ENCODE results near the gene PAPOLA.
A peak's percentile ranks its signal among the peaks of the same experiment; 100 is the strongest.

Gene PAPOLA

DNA sequence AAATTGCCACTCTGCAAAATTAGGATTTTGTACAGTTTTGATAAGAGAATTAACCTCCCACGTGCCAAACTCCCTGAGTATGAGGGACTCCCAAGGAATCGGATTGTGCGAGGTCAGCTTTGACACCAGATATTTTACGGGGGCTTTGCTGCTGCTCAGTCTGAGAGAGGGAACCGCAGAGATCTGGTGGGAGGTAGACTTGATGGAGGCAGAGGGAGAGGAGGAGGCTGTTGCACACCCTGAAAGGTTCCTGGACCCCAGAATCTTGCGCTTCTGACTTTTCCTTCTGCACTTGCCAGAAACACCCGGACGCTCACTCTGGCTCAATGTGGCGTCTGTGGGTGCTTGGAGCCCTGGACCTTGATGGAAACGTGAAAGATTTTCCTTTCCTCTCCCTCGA lies 83.9 kb downstream of the PAPOLA start:
- no peak for DNase-seq (ENCODE audit: low spot score)

DNA sequence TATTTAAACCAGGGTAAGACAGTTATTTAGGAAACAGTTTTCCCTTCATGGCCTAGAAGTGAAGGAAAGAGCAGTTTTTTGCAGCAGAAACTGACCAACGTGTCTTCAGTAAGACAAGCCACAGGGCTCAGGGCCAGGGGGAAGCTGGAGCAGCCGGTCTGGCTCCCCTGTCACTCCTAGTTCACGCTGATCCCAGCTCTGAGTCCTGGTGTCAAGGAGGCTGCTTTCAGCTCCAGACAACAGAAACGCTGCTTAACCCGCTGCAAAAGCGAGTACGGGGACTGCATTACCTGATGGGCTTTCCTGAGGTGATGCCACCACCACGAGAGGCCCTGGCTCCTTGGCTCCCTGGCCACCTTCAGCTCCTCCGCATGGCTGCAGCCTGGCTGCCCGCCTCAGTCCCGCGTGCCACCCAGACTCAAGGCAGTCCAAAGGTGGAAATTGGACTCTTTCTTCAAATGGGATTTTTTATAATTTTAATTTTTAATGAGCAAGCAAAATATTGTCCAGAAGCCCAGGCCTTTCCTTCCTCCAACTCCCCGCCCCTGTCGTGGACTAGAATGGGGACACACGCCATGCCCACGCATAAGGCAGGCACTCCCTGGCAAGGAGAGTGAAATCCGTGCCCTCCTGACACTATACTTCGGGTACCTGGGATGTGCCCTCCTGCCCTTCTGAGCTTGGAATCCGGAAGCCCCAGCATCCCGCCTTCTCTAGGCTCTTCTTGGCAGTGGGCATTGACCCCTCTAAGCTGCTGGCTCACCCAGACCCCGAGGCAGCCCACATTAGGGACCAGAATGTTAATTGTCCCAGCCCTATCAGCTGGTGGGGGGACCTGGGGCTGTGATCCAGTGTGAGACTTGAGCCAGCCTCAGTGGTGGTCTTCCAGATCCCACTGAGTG lies 85.0 kb downstream of the PAPOLA start:
- DNase-seq (ENCODE audit: low spot score), result no peak

DNA sequence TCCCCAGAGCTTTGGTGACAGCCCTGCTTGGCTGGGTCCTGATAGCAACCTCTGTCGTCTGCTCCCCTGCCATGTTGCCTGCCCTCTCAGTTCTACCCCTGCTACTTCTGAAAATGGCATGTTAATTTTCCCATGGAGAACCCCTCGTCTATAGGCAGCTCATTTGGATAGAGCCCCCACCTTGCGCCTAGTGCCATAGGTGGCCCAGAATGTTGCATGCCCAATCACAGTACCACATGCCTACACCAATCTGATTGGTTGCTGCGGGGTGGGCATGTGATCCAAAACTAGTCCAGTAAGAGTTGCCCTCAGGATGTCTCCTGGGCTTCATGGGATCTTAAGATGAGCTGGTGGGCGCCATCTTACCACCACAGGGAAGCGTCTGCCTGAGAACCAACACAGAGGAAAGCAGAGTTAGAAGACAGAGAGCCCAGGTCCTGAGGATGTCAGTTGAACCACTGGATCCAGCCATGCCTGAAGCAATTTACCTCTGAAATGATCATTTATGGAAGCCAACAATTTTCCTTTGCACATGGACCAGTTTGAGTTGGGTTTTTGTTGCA lies 85.7 kb downstream of the PAPOLA start:
- no peak for DNase-seq (ENCODE audit: low spot score)

DNA sequence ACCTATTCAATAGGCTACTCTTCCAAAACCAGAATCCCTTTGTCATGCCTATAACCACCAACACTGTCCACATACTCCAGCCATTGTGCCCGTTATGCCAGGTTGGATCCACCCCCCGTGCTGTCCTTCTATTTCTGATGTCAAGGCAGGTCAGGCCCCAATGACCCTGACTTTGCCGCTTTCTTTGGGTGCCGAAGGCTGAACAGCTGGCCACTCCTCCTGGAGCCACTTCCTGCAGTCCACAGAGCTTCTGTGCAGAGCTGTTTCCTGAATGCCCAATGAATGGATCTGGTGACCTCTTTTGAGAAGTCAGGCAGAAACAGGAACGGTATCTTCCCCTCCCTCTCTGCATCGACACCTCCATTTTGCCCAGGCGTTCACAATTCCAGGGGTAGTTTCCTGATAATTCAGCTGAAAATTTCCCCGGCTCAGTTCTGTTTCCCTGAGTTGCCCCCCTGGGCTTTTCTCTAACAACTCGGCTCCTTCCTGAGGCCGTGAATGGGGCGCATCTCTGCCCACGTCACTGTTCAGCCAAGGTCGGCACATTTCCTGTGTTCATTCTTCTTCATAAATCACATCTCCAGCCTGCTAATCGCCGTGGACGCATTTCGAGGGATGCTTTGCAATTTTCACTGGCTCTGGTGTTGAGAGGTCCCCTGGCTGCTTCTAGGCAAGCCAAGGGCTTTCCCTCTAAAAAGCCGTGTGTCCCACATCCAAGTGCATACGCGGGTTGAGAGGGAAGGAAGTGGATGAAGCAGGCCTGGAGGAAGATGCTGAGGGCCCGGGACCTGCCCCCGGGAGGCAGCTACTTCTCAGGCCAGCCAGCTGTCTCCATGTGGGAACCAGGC lies 86.5 kb downstream of the PAPOLA start:
- no peak for DNase-seq (ENCODE audit: low spot score)

DNA sequence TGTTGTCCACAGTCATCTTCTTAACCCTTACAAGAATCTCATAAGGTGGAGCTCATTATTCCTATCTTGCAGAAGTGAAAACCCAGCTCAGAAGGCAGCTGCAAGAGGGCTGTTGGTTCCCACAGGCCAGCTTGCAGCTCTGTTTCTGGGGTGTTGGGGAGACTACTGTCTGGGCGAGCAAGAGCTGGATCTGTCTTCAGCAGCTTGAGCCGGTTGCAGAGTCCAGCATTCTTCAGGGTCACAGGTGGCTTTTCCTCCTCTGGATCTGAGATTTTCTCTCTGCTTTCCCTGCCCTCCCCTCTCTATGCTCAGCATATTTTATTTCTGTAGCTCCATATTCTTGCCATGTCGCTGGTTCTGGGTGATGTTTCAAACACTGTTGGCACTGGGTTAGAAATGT lies 87.4 kb downstream of the PAPOLA start:
- no peak for DNase-seq (ENCODE audit: low spot score)

DNA sequence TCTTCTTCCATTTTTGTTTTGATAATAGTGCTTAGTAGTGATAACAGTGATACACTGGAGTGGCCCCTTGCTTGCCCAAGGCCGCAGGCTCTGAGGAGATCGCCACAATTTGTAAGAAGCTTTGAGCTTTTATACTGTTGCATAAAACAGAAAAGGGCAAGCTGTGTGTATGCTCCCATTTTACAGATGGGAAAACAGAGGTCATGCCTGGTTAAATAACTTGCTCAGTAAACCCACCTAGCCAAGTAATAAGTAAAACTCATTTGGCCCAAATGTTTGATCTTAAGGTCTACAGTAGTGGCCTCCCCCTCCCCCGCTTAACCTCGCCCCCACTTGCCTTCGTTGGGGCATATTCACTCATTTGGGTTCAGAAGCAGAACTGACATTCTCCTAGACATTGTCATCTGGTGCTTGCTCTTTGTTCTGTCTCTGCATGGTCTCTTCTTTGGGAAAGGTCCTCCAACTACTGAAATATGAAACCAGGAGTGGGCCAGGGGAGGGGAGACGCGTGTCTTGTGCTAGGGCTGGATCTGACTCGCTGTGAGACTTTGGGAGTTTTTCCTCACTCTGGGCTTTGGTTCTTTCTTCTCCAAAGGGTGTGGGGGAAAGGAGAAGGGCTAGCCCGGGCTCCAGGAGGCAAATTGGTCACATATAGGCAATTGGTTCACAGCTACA lies 88.1 kb downstream of the PAPOLA start:
- DNase-seq (ENCODE audit: low spot score), result no peak

DNA sequence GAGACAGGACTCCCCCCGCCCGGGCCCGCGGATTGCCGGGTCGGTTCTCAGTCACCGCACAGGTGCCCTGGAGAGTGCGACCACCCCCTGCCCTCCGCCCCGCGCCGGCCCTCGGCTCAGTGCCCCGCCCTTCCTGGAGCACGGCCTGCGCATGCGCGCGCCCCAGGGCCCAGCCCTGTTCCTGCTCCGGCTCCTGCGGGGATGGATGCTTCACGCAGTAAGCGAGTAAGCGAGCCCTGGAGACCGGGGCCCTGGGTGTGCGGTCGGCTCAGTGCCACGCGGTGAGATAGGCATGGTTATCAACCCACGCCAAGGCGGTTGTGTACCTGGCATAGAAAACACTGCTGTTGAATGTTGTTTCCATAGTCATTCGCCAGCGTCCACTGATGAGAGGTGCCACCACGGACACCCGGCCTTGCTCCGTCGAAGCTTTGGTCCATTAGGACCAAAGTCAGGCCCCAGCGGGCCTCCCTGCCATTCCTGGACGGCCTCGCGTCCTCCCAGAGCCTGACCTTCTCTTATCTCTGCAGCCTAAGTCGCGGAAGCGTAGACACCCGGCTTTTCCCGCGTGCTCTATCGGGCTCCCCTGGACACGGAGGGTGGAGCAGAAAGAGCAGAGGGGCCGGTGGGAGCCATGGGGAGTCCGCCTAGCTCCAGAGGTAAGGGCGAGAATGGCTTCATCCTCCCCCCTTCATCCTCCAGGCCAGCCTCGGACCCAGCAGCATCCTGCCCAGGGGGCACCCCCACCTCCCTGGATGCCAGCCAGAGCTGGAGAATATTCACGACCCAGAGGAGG lies 90.6 kb downstream of the PAPOLA start:
- DNase-seq (ENCODE audit: low spot score), result peak; percentile 93

DNA sequence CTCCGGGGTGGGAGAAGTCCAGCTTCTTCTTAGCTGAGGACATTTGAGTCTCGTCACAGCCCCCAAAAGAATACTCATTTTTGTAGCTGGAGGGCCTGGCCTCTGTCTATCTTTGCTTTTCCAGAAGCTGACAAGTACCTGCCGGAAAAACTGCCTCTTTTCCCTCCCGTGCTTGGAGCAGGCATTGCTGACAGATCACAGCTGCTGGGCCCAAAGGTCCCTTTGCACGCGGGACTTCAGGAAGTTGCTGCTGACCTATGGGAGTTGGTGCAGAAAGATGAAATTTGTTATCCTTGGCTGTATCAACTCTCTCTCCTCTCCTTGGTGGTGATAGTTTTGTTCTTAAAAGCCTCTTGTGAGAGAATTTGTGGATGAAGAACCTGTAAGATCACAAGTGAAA lies 92.8 kb downstream of the PAPOLA start:
- DNase-seq (ENCODE audit: low spot score), result no peak

DNA sequence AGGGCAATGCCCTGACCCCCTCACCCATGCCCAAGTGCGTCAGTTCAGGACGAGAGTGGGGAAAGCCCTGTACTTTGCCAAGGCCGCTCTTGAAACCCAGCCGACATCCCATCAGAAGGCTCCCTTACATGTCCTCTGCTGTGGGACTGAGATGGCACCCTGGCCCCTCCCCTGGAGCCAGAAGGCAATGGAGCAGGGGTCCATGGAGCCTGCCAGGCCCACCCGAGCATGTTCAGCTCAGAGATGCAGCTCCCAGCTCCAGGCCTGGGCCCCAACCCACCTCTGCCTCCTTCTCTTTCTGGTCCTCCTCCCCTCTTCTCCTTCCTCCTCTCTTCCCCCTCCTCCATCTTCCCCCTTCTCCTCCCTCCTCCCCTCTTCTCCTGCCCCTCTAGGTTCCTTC lies 95.5 kb downstream of the PAPOLA start:
- DNase-seq (ENCODE audit: low spot score), result no peak

DNA sequence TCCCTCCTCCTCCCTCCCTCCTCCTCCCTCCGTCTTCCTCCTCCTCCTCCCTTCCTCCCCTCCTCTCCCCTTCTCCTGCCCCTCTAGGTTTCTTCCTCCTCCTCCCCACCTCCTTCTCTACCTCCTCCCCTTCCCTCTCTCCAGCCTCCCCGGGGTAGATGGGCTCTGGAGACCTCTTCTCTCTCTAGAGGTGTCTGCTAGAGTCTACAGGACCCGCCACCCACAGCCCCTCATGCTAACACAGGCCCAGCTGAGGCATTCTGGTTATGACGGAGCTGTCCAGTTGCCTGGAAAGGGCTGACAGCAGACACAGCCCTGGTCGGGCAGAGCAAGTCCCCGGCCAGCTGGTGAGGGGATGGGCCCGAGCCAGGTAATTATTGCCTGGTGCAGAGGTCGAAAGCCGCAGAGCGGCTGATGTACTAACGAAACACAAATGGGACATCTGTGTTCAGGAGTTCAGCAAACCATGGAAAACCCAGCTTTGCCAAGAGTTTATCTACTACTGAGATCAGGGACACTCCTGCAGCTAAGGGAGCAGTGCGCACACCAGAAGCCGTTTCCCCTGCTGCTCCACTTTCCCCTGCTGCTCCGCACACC lies 96.2 kb downstream of the PAPOLA start:
- DNase-seq (ENCODE audit: low spot score), result no peak

DNA sequence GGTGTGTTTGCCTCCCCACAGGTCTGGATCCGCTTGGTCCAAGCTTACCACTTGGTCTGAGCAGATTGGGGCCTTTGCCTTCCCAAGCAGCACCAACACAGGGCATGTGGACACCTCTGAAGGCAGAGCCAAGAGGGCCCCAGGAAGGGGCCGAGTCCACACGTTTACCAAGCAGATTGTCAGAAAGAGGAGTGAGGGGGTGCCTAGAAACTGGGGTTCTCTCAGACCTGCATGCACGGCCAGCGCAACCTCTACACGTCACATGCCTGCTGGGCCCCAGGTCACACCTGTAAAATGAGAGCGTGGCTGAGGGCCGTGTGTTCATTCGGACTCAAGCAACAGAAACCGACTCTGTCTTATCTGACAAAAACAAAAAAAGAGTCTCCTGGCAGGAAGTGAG lies 96.9 kb downstream of the PAPOLA start:
- no peak for DNase-seq (ENCODE audit: low spot score)

DNA sequence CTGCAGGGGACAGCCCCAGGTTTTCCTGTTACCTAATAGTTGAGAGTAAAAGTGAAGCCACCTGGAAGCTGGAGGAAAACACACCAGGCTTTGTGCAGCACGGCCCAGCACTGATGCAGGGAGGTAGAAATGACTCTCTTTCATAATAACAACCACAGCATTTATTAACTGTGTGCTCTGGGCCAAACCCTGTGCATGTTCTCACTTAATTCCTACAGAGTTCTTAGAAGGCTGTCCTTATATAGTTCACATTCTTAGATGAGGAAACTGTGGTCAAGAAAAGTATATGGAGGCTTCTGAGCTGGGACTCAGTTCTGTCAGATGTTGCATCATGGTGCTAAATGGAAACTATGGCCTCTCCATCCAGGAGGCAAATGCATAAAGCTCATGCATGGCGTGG lies 100.0 kb downstream of the PAPOLA start:
- no peak for DNase-seq (ENCODE audit: low spot score)

DNA sequence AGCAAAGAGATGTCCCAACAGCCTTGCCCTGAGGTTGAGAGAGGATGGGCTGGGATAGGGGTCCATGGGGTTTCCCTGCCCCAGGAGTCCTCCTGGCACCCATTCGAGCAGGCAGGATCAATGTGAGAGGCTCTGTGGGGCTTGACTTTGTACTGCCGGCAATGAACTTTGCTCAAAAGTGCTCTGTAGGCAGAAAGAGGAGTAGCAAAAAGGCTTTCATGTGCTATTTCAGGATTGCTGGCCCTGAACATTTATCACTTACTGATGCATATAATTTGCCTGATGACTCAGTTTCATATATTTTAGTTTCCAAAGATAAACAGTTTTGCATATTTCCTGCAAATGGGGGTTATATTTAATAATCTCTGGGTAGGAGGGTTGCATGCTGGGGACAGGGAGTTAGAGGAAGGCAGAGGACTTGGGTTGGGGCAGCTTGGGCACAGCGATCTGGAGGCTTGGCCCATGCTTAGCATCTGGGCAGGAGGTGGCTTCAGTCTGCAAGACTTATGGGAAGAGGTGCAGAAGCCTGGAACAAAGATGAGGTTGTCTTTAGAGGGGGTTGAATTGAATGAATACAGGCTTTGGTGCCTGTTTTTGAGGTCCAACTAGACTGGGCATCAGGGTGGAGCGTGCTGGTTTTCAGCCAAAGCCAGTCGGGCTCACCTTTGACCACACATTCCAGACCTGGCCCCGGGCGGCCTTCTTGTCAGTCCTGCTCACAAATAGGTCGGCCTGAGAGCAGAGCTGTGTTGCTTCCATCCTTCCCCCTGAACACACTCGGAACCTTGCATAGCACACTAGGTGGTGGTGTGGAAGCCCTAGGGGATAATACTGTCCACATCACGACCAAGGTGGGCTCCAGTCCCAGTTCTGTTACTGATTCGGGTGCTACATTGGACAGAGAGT lies 101.4 kb downstream of the PAPOLA start:
- no peak for DNase-seq (ENCODE audit: low spot score)

DNA sequence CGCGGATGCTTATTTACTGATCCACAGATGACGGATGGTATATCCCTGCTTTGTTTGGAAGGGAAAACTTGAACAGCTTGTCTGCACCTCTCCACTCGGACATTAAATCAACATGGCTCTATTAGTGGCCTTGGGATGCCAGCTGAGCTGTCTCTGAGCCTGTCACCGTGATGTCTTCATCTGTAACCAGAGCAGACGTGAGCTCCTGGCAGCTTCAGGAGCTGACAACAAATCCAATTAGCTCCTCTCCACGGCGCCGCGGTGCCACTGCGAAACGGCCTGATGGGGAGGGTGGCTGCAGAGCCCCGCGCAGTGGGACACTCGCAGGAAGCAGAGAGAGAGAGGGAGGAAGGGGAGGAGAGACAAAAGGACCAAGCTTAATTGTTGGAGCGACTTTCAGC lies 112.3 kb downstream of the PAPOLA start:
- DNase-seq (ENCODE audit: low spot score), result no peak

DNA sequence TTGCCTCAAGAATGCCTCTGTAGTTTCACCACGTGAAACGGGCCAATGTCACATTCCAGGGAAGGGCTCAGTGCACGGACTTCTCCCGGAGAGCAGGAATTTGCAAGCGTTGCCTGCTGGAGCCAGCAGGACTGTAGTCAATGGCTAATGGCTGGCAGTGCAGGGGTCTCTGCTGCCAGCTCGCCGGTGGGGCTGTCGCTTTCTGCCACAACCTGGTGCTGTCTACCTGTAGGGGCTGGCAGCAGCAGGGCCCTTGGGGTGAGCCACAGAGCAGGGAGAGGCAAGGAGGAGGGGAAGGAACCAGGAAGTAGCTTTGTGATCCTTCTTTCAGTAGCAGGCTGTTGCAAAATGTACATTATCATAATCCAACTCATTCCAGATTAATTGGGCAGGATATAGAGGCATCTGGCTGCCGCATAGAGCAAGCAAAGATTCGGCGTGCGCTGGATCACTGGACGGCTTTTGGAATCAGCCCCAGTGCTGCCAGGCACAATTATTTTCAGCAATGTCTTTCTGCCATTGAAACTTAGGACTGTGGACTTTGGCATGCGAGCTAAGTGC lies 114.1 kb downstream of the PAPOLA start:
- no peak for DNase-seq (ENCODE audit: low spot score)

All from AG08396 (cell line).